HG03520 (cell line): ENCODE data around the gene SERTM1.

Experiments
- ATAC-seq: cut with Tn5 transposase; IDR thresholded peaks from one replicate; pipeline ENCODE4 v1.9.1; 2021; ENCODE audit warnings: mild to moderate bottlenecking, moderate library complexity; ENCODE audit not compliant: unreplicated experiment

The SERTM1 gene

GRCh38 chr13:36709136-36709890 is 35.5 kb downstream of the SERTM1 start:
- no peak for ATAC-seq

GRCh38 chr13:36710396-36710795 is 36.6 kb downstream of the SERTM1 start:
- ATAC-seq = no peak

- no peak for ATAC-seq
Observed at GRCh38 chr13:36712290-36712689, 38.5 kb downstream of the SERTM1 start.

GRCh38 chr13:36712770-36713169 is 39.0 kb downstream of the SERTM1 start:
- no peak for ATAC-seq

- ATAC-seq = no peak
Observed at GRCh38 chr13:36713887-36714286, 40.1 kb downstream of the SERTM1 start.

- ATAC-seq = no peak
Observed at GRCh38 chr13:36715841-36716240, 42.0 kb downstream of the SERTM1 start.

- ATAC-seq = no peak
Observed at GRCh38 chr13:36717017-36717416, 43.2 kb downstream of the SERTM1 start.

GRCh38 chr13:36717966-36718545 is 44.2 kb downstream of the SERTM1 start:
- ATAC-seq = no peak

GRCh38 chr13:36718686-36719085 is 44.9 kb downstream of the SERTM1 start:
- ATAC-seq = no peak

- ATAC-seq = no peak
Observed at GRCh38 chr13:36724141-36724540, 50.3 kb downstream of the SERTM1 start.

- no peak for ATAC-seq
Observed at GRCh38 chr13:36725936-36726335, 52.1 kb downstream of the SERTM1 start.

GRCh38 chr13:36728006-36728405 is 54.2 kb downstream of the SERTM1 start:
- no peak for ATAC-seq

GRCh38 chr13:36736119-36736726 is 62.4 kb downstream of the SERTM1 start:
- ATAC-seq = no peak

GRCh38 chr13:36737524-36738083 is 63.8 kb downstream of the SERTM1 start:
- ATAC-seq = no peak

GRCh38 chr13:36745436-36745835 is 71.6 kb downstream of the SERTM1 start:
- no peak for ATAC-seq

- no peak for ATAC-seq
Observed at GRCh38 chr13:36746051-36746450, 72.2 kb downstream of the SERTM1 start.
